OCI-LY7 (cell line): ENCODE results near the gene ARL2. TPM values are rescaled to one million over a fixed set of nuclear protein-coding genes. Genes with fewer than 3 reads are reported as not detected.

Experiments used
- BruUV-seq: library from RNA; stranded (reverse); fragments of 400-500 nt; replicated peaks from 2 replicates; lab custom pipeline; 2021; lab: Mats Ljungman, UMichigan
- CTCF ChIA-PET: fragments of 300-600 bp; sonication (Branson Sonifier 250); formaldehyde crosslinking; loops from one replicate; lab custom pipeline; 2022; ENCODE audit warnings: antibody characterized with exemption; ENCODE audit not compliant: unreplicated experiment; lab: Charles Lee
- POLR2A ChIA-PET: fragments of 300-600 bp; sonication (Branson Sonifier 250); formaldehyde crosslinking; loops from one replicate; lab custom pipeline; 2022; ENCODE audit warnings: antibody characterized with exemption; lab: Charles Lee
- DNase-seq: peaks from one replicate; pipeline ENCODE4 v3.0.0-alpha.2; 2015; ENCODE audit warnings: low spot score
- H2AFZ ChIP-seq: fragments of 200-600 bp; sonication (generic), shearing (Covaris generic); 2 replicates; pipeline ENCODE4 v1.6.1; 2014; ENCODE audit warnings: mild to moderate bottlenecking, antibody characterized with exemption, low read length, moderate library complexity
- H3K27ac ChIP-seq: fragments of 200-600 bp; sonication (generic); 2 replicates; pipeline ENCODE4 v1.5.1; 2014; ENCODE audit warnings: mixed run types, low read depth, mild to moderate bottlenecking, moderate library complexity, low read length, inconsistent platforms; ENCODE audit not compliant: poor library complexity, severe bottlenecking
- H3K36me3 ChIP-seq: fragments of 200-600 bp; sonication (generic); 2 replicates; pipeline ENCODE4 v1.6.1; 2014; ENCODE audit warnings: mild to moderate bottlenecking, antibody characterized with exemption, low read length, moderate library complexity, mixed read lengths; ENCODE audit not compliant: insufficient read depth
- H3K4me1 ChIP-seq: fragments of 200-600 bp; sonication (generic); 2 replicates; pipeline ENCODE4 v1.5.1; 2014; ENCODE audit warnings: mild to moderate bottlenecking, low read length; ENCODE audit not compliant: insufficient read depth, poor library complexity, severe bottlenecking
- H3K4me2 ChIP-seq: fragments of 200-600 bp; sonication (generic); 2 replicates; pipeline ENCODE4 v1.6.1; 2014; ENCODE audit warnings: mild to moderate bottlenecking, low read length
- H3K4me3 ChIP-seq: fragments of 200-600 bp; sonication (generic); 2 replicates; pipeline ENCODE4 v1.5.1; 2014; ENCODE audit warnings: mild to moderate bottlenecking, low read depth, low read length; ENCODE audit not compliant: poor library complexity, severe bottlenecking
- H3K79me2 ChIP-seq: fragments of 200-600 bp; sonication (generic); 2 replicates; pipeline ENCODE4 v1.6.1; 2016; ENCODE audit warnings: low read depth, mild to moderate bottlenecking, low read length, moderate library complexity, mixed read lengths; ENCODE audit not compliant: insufficient read depth
- H3K9me2 ChIP-seq: fragments of 200-600 bp; sonication (generic); 2 replicates; pipeline ENCODE4 v1.6.1; 2016; ENCODE audit warnings: mild to moderate bottlenecking, low read length, mixed read lengths; ENCODE audit not compliant: insufficient read depth
- H3K9me3 ChIP-seq: fragments of 200-600 bp; sonication (generic); 2 replicates; pipeline ENCODE4 v1.6.1; 2014; ENCODE audit warnings: mild to moderate bottlenecking, mixed run types, low read length, mixed read lengths
- H4K20me1 ChIP-seq: fragments of 200-600 bp; sonication (generic); 2 replicates; pipeline ENCODE4 v1.6.1; 2014; ENCODE audit warnings: mild to moderate bottlenecking, antibody characterized with exemption, low read length, moderate library complexity, mixed read lengths; ENCODE audit not compliant: insufficient read depth
- EZH2phosphoT487 ChIP-seq: fragments of 200-600 bp; sonication (generic); IDR thresholded peaks from 2 replicates; pipeline ENCODE4 v1.6.1; 2018; ENCODE audit warnings: low read depth, borderline replicate concordance, mild to moderate bottlenecking, mixed run types, antibody characterized with exemption, low read length, moderate library complexity, mixed read lengths
- intact Hi-C: fragments of 100-400 bp; cut with micrococcal nuclease; formaldehyde crosslinking; loops from one replicate; pipeline ENCODE4 v1.10.0; 2022; ENCODE audit not compliant: unreplicated experiment
- total RNA-seq, 2 experiments: library from RNA; depleted of rRNA in 1 of 2; stranded (reverse); fragments of >200 nt in 1 of 2; shearing (Covaris generic) in 1 of 2; gene quantifications; 2 replicates each; pipeline ENCODE4 v1.2.3, GENCODE V29; 2014 to 2022
- TF ChIP-seq, protein P1 (sequence below): fragments of 200-600 bp; sonication (generic); conservative IDR thresholded peaks from 2 replicates; pipeline ENCODE4 v1.5.1; 2014; ENCODE audit warnings: mild to moderate bottlenecking, antibody characterized with exemption, low read length, moderate library complexity, mixed read lengths

Gene ARL2
- total RNA-seq, 2 experiments from 2014 or later: 95.9 to 130 TPM

DNA sequence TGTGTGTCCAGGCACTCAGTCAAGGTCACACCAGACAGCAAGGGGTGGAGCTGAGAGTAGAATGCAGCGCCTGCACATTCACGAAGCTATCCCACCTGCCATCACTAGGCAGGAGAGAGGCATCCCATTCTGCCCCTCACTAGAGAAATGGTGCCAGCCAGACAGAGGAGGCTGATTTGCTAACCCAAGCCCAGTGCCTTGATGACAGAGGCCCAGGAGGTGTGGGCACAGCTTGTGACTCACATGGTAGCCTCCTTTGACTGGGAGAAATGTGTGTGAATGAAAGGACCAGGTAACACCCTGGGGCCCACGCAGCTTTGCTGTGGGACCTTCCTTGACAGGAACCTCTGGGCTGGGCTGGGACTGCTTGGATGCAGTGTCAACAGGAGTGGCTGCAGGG, 49.6 kb downstream of the ARL2 start:
- CTCF ChIA-PET: no interaction called here
- intact Hi-C loops: no loop called here
- peaks cover 27% of the 10 kb centered on the region for H3K4me1 ChIP-seq

DNA sequence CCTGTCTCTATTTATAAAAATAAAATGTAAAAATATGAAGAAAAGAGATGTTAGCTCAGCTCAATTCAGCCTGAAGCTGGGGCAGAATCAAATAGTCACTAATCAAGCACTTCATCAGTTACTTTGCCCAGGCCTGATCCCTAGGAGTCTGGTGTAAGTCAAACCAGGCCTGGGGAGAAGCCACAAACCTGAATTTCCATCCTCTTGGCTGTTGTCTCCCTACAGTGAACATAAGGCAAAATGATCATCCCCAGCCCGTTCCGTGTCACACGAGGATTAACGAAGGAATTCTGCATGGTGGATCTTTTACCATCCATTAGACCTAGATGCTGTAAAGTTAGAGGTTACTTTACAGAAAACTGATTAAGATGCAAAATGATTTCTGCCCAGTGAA, 50.9 kb downstream of the ARL2 start:
- H3K36me3 ChIP-seq: no peaks in the 10 kb centered on the region
- no peaks in the 10 kb centered on the region for H3K79me2 ChIP-seq
- H3K27ac ChIP-seq: no peak overlapping the region
- TF ChIP-seq, protein P1, sequence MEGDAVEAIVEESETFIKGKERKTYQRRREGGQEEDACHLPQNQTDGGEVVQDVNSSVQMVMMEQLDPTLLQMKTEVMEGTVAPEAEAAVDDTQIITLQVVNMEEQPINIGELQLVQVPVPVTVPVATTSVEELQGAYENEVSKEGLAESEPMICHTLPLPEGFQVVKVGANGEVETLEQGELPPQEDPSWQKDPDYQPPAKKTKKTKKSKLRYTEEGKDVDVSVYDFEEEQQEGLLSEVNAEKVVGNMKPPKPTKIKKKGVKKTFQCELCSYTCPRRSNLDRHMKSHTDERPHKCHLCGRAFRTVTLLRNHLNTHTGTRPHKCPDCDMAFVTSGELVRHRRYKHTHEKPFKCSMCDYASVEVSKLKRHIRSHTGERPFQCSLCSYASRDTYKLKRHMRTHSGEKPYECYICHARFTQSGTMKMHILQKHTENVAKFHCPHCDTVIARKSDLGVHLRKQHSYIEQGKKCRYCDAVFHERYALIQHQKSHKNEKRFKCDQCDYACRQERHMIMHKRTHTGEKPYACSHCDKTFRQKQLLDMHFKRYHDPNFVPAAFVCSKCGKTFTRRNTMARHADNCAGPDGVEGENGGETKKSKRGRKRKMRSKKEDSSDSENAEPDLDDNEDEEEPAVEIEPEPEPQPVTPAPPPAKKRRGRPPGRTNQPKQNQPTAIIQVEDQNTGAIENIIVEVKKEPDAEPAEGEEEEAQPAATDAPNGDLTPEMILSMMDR: no peak
- TF ChIP-seq EZH2phosphoT487: no peak
- BruUV-seq: no TSS peak
- intact Hi-C loops: no loop called here
- no peak for DNase-seq
- CTCF ChIA-PET: no interaction called here
- H3K9me3 ChIP-seq: no peaks in the 10 kb centered on the region
- no peak overlapping the region for H3K4me3 ChIP-seq
- H3K4me1 ChIP-seq: peaks cover 24% of the 10 kb centered on the region
- POLR2A ChIA-PET: interaction anchor here (0.8 kb wide), 1 partner anchor 66 kb away, joined by 4 read pairs; no protein-coding TSS in a partner anchor
- H3K4me2 ChIP-seq: no peak overlapping the region
- H2AFZ ChIP-seq: no peak overlapping the region
- no peaks in the 10 kb centered on the region for H3K9me2 ChIP-seq
- no peaks in the 10 kb centered on the region for H4K20me1 ChIP-seq

More for the DNA sequence above, 49.6 kb downstream of the ARL2 start:
- Histone ChIP-seq H3K9me2 (no peaks in the 10 kb centered on the region), H3K79me2 (no peaks in the 10 kb centered on the region), H4K20me1 (no peaks in the 10 kb centered on the region), H3K36me3 (no peaks in the 10 kb centered on the region), H3K27ac (no peak overlapping the region), H3K4me2 (no peak overlapping the region), H3K4me3 (no peak overlapping the region), H3K9me3 (no peaks in the 10 kb centered on the region), H2AFZ (no peak overlapping the region)
- DNase-seq: no peak
- no peak for TF ChIP-seq EZH2phosphoT487
- TF ChIP-seq, protein P1: no peak
- BruUV-seq: no TSS peak
- POLR2A ChIA-PET: no interaction called here

DNA sequence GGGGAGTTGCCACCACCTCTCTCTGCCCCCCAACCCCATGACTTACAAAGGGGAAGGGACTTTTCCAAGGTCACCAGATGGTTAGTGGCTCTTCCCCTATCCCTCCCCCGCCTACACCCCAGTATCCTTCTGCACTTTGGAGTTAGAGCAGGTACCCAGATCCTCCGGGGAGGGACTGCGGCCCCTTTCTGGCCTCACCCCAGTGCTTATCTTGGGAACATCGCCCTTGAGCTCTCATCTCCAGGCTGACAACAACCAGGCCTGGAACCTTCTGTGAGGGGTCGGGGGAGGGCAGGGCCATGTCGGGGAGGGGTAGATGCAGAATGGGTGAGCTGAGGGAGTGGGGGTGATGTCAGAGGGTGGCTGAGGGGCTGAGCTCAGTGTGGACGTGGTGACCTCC, 51.9 kb downstream of the ARL2 start:
- Histone ChIP-seq H3K27ac (no peak overlapping the region), H3K36me3 (no peaks in the 10 kb centered on the region), H3K4me3 (no peak overlapping the region), H3K79me2 (no peaks in the 10 kb centered on the region), H2AFZ (no peak overlapping the region), H3K9me3 (no peaks in the 10 kb centered on the region), H3K4me2 (no peak overlapping the region), H4K20me1 (no peaks in the 10 kb centered on the region), H3K9me2 (no peaks in the 10 kb centered on the region), H3K4me1 (peaks cover 14% of the 10 kb centered on the region)
- no peak for TF ChIP-seq EZH2phosphoT487
- TF ChIP-seq, protein P1: no peak
- BruUV-seq: no TSS peak
- intact Hi-C loops: no loop called here
- DNase-seq: no peak
- CTCF ChIA-PET: no interaction called here
- POLR2A ChIA-PET: interaction anchor here (0.6 to 0.7 kb wide), 2 partner anchors 48 to 124 kb away, joined by 3 to 4 read pairs; no protein-coding TSS in a partner anchor
